Bladder microvascular endothelial cell (primary cell): ENCODE results near the gene JUN. TPM values are rescaled to one million over a fixed set of nuclear protein-coding genes. Genes with fewer than 3 reads are reported as not detected.

Source experiments
- total RNA-seq: library from RNA; depleted of rRNA; stranded (reverse); fragments of >200 nt; gene quantifications from 2 replicates; pipeline ENCODE4 v1.2.3, GENCODE V29; 2014

The JUN gene
- 55.0 and 148 TPM in 2 replicates for total RNA-seq

GRCh38 chr1:58783993-58784757 is at the start of gene JUN:
JUN (minus strand) TSS chr1:58784047; CDS start chr1:58783070, 977 bp downstream.

Other genes starting within 250 kb of the JUN start
- gene OMA1, start 237.3 kb downstream of the JUN start, total RNA-seq: 11.0 and 17.1 TPM in 2 replicates
- gene TACSTD2, start 206.8 kb downstream of the JUN start, total RNA-seq: 16.5 and 33.0 TPM in 2 replicates
- 9.2 and 28.6 TPM in 2 replicates for gene MYSM1, start 84.0 kb downstream of the JUN start, total RNA-seq